Measurements from ENCODE around the gene AFG3L2. TPM values are rescaled to one million over a fixed set of nuclear protein-coding genes. Genes with fewer than 3 reads are reported as not detected.

The AFG3L2 gene
- total and polyA plus RNA-seq, 2 of the 13 experiments (the other 11 are each of a cell fraction or from before 2014, with no cell fraction given) = 28.6 to 86.9 TPM

GRCh38 chr18:12328179-12328823, 48.7 kb downstream of the AFG3L2 start:
- no peak overlapping the region for H3K27ac ChIP-seq (ENCODE audit: extremely low read length, insufficient read depth, low read length)
- H3K4me1 ChIP-seq (ENCODE audit: insufficient read depth, low read length) = no peaks in the 10 kb centered on the region; the same call in 1 of the 2 replicates
- H3K4me2 ChIP-seq (ENCODE audit: low read depth, low read length) = no peak overlapping the region
- no peaks in the 10 kb centered on the region for H3K79me2 ChIP-seq (ENCODE audit: insufficient read depth, low read length)
- no peak overlapping the region for H2AFZ ChIP-seq (ENCODE audit: low read length)
- intact Hi-C loops (cut with micrococcal nuclease; ENCODE audit: unreplicated experiment) (loop anchor here (5.0 kb wide), 1 partner anchor 329 kb away; the partner anchor contains the start of gene SPIRE1), in situ Hi-C loops (cut with HindIII; ENCODE audit: extremely low pct_ligation_motif_present, low pct_unique_long_range_greater_than_20kb) (no loop called here)
- CTCF ChIA-PET (ENCODE audit: low intra/inter-chr PET ratio, low total read pairs) = interaction anchor here (1.1 to 1.3 kb wide), 2 partner anchors 57 to 332 kb away, joined by 3 to 5 read pairs; no protein-coding TSS in a partner anchor
- no peak for FAIRE-seq
- WGBS (ENCODE audit: low lambda C conversion rate) = 100% methylated on average over 4 of the region's 4 CpGs
- peaks cover 14% of the 10 kb centered on the region; the same call in 1 of the 2 replicates for H4K20me1 ChIP-seq (ENCODE audit: insufficient read depth, low read length)
- H3K4me3 ChIP-seq (replicated peaks in 1 of 3; ENCODE audit: insufficient read depth in 1 of 3, low read depth in 2 of 3, low read length in 3 of 3) = no peak overlapping the region
- no peak for TF ChIP-seq ZNF264 (CRISPR knock-in tag; IDR thresholded peaks at IDR 0.05)
- TF ChIP-seq TCF12 (IDR thresholded peaks at IDR 0.05) = no peak
- no peak for TF ChIP-seq TCF12 (CRISPR knock-in tag; IDR thresholded peaks at IDR 0.05)
- no peak for TF ChIP-seq ZNF225 (CRISPR knock-in tag; IDR thresholded peaks at IDR 0.05)
- TF ChIP-seq POLR2G (IDR thresholded peaks at IDR 0.05; ENCODE audit: low read depth, low read length) = 0 out of 2 replicates have a peak, but pooled peaks have one; percentile 31
- no peak for TF ChIP-seq ZNF496 (CRISPR knock-in tag; IDR thresholded peaks at IDR 0.05; ENCODE audit: insufficient replicate concordance)
- TF ChIP-seq SYNCRIP (IDR thresholded peaks at IDR 0.05; ENCODE audit: insufficient read depth, low read depth, low read length) = no peak
- TF ChIP-seq TBX3 (IDR thresholded peaks at IDR 0.05; ENCODE audit: borderline replicate concordance) = no peak
- TF ChIP-seq ZNF468 (CRISPR knock-in tag; IDR thresholded peaks at IDR 0.05) = no peak
- peak in 1 of 2 experiments; percentile 4; a peak in 1 of 4 replicates for TF ChIP-seq HMGXB4 (CRISPR knock-in tag; IDR thresholded peaks at IDR 0.05; ENCODE audit: borderline replicate concordance in 1 of 2, low read depth in 1 of 2)
- no peak for TF ChIP-seq EEA1 (CRISPR knock-in tag; IDR thresholded peaks at IDR 0.05; ENCODE audit: borderline replicate concordance)
- POLR2A ChIA-PET = interaction anchor here (0.8 to 1.2 kb wide), 2 partner anchors 48 to 49 kb away, joined by 3 to 4 read pairs; partner anchors contain the start of gene AFG3L2
- H3K9me3 ChIP-seq (ENCODE audit: low read length) = no peaks in the 10 kb centered on the region
- peaks cover 19 to 47% of the 10 kb centered on the region in 2 experiments; a peak in 4 of 5 replicates for H3K36me3 ChIP-seq (replicated peaks in 1 of 2; ENCODE audit: control insufficient read depth in 1 of 2, insufficient read depth in 2 of 2, low read length in 2 of 2)
- no TSS peak for BruUV-seq (replicated peaks)
- H3K9ac ChIP-seq (ENCODE audit: insufficient read depth, low read depth, low read length) = no peak overlapping the region
- no peaks in the 10 kb centered on the region for H3K27me3 ChIP-seq (ENCODE audit: control insufficient read depth in 1 of 2, insufficient read depth in 2 of 2, low read length in 2 of 2)
- no peak for DNase-seq (ENCODE audit: low spot score)
- peak; percentile 13; the same call in 2 of the 3 replicates for ATAC-seq

Measured in HepG2 (cell line).